H7 (cell line): ENCODE measurements around the gene LRPAP1. TPM values are rescaled to one million over a fixed set of nuclear protein-coding genes. Genes with fewer than 3 reads are reported as not detected.
"Not testable (repeated sequence)": the region's sequence is repeated elsewhere in the genome, so short reads cannot be mapped to it uniquely, and the experiment has no call there.

ENCODE experiments used
- DNase-seq: peaks from one replicate; pipeline ENCODE4 v3.0.0; 2012
- H3K27me3 ChIP-seq: 2 replicates; pipeline ENCODE4 v1.6.0; 2011; ENCODE audit warnings: mild to moderate bottlenecking, low read length; ENCODE audit not compliant: control insufficient read depth, insufficient read depth
- H3K36me3 ChIP-seq: replicated peaks from 2 replicates; pipeline ENCODE4 v1.5.1; 2011; ENCODE audit warnings: low read length; ENCODE audit not compliant: control insufficient read depth, insufficient read depth
- H3K4me3 ChIP-seq: 2 replicates; pipeline ENCODE4 v1.5.1; 2011; ENCODE audit warnings: low read depth, mild to moderate bottlenecking, control low read depth, low read length, moderate library complexity; ENCODE audit not compliant: insufficient read depth
- total RNA-seq: library from RNA; depleted of rRNA; stranded (reverse); fragments of >200 nt; shearing (Covaris generic); gene quantifications from 2 replicates; pipeline ENCODE4 v1.2.3, GENCODE V29; 2014; rRNA removed

LRPAP1 gene
- total RNA-seq, 1 experiment from 2014 or later, result 101 TPM

- Histone ChIP-seq H3K27me3 (no peaks in the 10 kb centered on the region; the same call in 1 of the 2 replicates), H3K36me3 (no peaks in the 10 kb centered on the region), H3K4me3 (no peak overlapping the region)
- no peak for DNase-seq
Measured at GRCh38 chr4:3462321-3462789, 69.9 kb downstream of the LRPAP1 start.

- no peaks in the 10 kb centered on the region; the same call in 1 of the 2 replicates for H3K27me3 ChIP-seq
- DNase-seq, result peak; percentile 69
Measured at GRCh38 chr4:3461515-3462291, 70.5 kb downstream of the LRPAP1 start.

GRCh38 chr4:3460926-3461325 is 71.3 kb downstream of the LRPAP1 start:
- Histone ChIP-seq H3K4me3 (no peak overlapping the region), H3K27me3 (no peaks in the 10 kb centered on the region; the same call in 1 of the 2 replicates), H3K36me3 (no peaks in the 10 kb centered on the region)
- no peak for DNase-seq

More at GRCh38 chr4:3461515-3462291, 70.5 kb downstream of the LRPAP1 start:
- no peaks in the 10 kb centered on the region for H3K36me3 ChIP-seq
- no peak overlapping the region for H3K4me3 ChIP-seq

- H3K27me3 ChIP-seq, H3K4me3 ChIP-seq, DNase-seq, H3K36me3 ChIP-seq: not testable (repeated sequence)
Measured at GRCh38 chr4:3459156-3459555, 73.1 kb downstream of the LRPAP1 start.

- H3K27me3 ChIP-seq, result no peaks in the 10 kb centered on the region
- no peak overlapping the region for H3K4me3 ChIP-seq
- peak; percentile 5 for DNase-seq
- H3K36me3 ChIP-seq, result no peaks in the 10 kb centered on the region
Measured at GRCh38 chr4:3458371-3458770, 73.9 kb downstream of the LRPAP1 start.

- H3K4me3 ChIP-seq, DNase-seq, H3K27me3 ChIP-seq, H3K36me3 ChIP-seq: not testable (repeated sequence)
Measured at GRCh38 chr4:3455596-3455995, 76.6 kb downstream of the LRPAP1 start.

Other genes starting within 250 kb of the LRPAP1 start
- gene RGS12, start 239.4 kb downstream of the LRPAP1 start, total RNA-seq, result 18.7 and 19.7 TPM in 2 replicates
- gene HGFAC, start 90.5 kb downstream of the LRPAP1 start, total RNA-seq, result 0.03 and 1.1 TPM in 2 replicates
- 0.22 and 0.73 TPM in 2 replicates for gene DOK7, start 69.1 kb downstream of the LRPAP1 start, total RNA-seq
- gene ADRA2C, start 234.0 kb upstream of the LRPAP1 start, total RNA-seq, result 32.1 and 34.1 TPM in 2 replicates